HEK293 (cell line): Measurements from ENCODE around the gene CEP104.

Source experiments
- CTCF ChIP-seq: fragments of 450-650 bp; formaldehyde crosslinking; IDR thresholded peaks from 2 replicates; pipeline ENCODE4 v1.5.1; 2016; ENCODE audit warnings: missing biosample characterization, missing genetic modification characterization
- EGR2 ChIP-seq: fragments of 450-650 bp; formaldehyde crosslinking; IDR thresholded peaks from 2 replicates; pipeline ENCODE4 v1.5.1; 2016; ENCODE audit warnings: low read depth, missing biosample characterization, missing genetic modification characterization
- MYNN ChIP-seq: fragments of 450-650 bp; formaldehyde crosslinking; IDR thresholded peaks from 2 replicates; pipeline ENCODE4 v1.5.1; 2016; ENCODE audit warnings: missing biosample characterization, missing genetic modification characterization, borderline replicate concordance
- PRDM10 ChIP-seq: fragments of 450-650 bp; formaldehyde crosslinking; IDR thresholded peaks from 2 replicates; pipeline ENCODE4 v1.5.1; 2016; ENCODE audit warnings: missing biosample characterization, missing genetic modification characterization
- REST ChIP-seq: fragments of 450-650 bp; formaldehyde crosslinking; IDR thresholded peaks from 2 replicates; pipeline ENCODE4 v1.5.1; 2016; ENCODE audit warnings: missing biosample characterization, missing genetic modification characterization
- SETDB1 ChIP-seq: IDR thresholded peaks from one replicate; pipeline ENCODE4 v1.6.1; 2017; ENCODE audit warnings: mild to moderate bottlenecking, low read length, moderate library complexity, mixed read lengths; ENCODE audit not compliant: insufficient read length
- ZBTB6 ChIP-seq: fragments of 450-650 bp; formaldehyde crosslinking; IDR thresholded peaks from 2 replicates; pipeline ENCODE4 v1.5.1; 2017; ENCODE audit warnings: missing biosample characterization, missing genetic modification characterization
- ZBTB8A ChIP-seq: fragments of 450-650 bp; formaldehyde crosslinking; IDR thresholded peaks from 2 replicates; pipeline ENCODE4 v1.5.1; 2016; ENCODE audit warnings: missing biosample characterization, missing genetic modification characterization
- ZNF341 ChIP-seq: fragments of 450-650 bp; formaldehyde crosslinking; IDR thresholded peaks from 2 replicates; pipeline ENCODE4; 2016; ENCODE audit warnings: low read depth, missing biosample characterization, missing genetic modification characterization
- ZNF514 ChIP-seq: fragments of 450-650 bp; formaldehyde crosslinking; IDR thresholded peaks from 2 replicates; pipeline ENCODE4 v1.5.1; 2016; ENCODE audit warnings: missing biosample characterization, missing genetic modification characterization
- ZNF639 ChIP-seq: fragments of 450-650 bp; formaldehyde crosslinking; IDR thresholded peaks from 2 replicates; pipeline ENCODE4 v1.5.1; 2016; ENCODE audit warnings: missing biosample characterization, missing genetic modification characterization
- ZSCAN30 ChIP-seq: fragments of 450-650 bp; IDR thresholded peaks from 2 replicates; pipeline ENCODE4 v1.5.1; 2018; ENCODE audit warnings: missing biosample characterization, mild to moderate bottlenecking, missing genetic modification characterization, moderate library complexity

GRCh38 chr1:3852711-3853485, 4.1 kb downstream of the CEP104 start:
- TF ChIP-seq ZNF514 (tag by site-specific recombination) = no peak
- no peak for TF ChIP-seq ZBTB6
- no peak for TF ChIP-seq ZBTB8A (tag by site-specific recombination)
- no peak for TF ChIP-seq CTCF (tag by site-specific recombination)
- TF ChIP-seq ZSCAN30 (tag by site-specific recombination) = no peak
- no peak for TF ChIP-seq EGR2
- no peak for TF ChIP-seq REST (tag by site-specific recombination)
- no peak for TF ChIP-seq MYNN
- no peak for TF ChIP-seq PRDM10 (tag by site-specific recombination)
- no peak for TF ChIP-seq ZNF341 (tag by site-specific recombination)
- no peak for TF ChIP-seq SETDB1
- TF ChIP-seq ZNF639 (tag by site-specific recombination) = no peak
